DND-41 (cell line): ENCODE data around the gene PMS1.

Experiments
- ATAC-seq: fragments of 200-7000 bp; cut with Tn5 transposase; 3 replicates; pipeline ENCODE4 v1.9.1; 2021; ENCODE audit warnings: low read depth; ENCODE audit not compliant: insufficient read depth
- DNase-seq: peaks from one replicate; pipeline ENCODE4 v3.0.0-alpha.2; 2020
- H2AFZ ChIP-seq: 2 replicates; pipeline ENCODE4 v1.6.0; 2012; ENCODE audit warnings: low read depth, low read length
- H3K27ac ChIP-seq: 2 replicates; pipeline ENCODE4 v1.5.1; 2012; ENCODE audit warnings: low read length, inconsistent platforms
- H3K27me3 ChIP-seq: fragments of 200-600 bp; sonication (generic); 2 replicates; pipeline ENCODE4 v1.6.0; 2012; ENCODE audit warnings: low read length, mild to moderate bottlenecking, inconsistent platforms; ENCODE audit not compliant: insufficient read depth, poor library complexity
- H3K36me3 ChIP-seq: 2 replicates; pipeline ENCODE4 v1.5.1; 2012; ENCODE audit warnings: low read length, inconsistent platforms; ENCODE audit not compliant: insufficient read depth
- H3K4me1 ChIP-seq: 2 replicates; pipeline ENCODE4 v1.5.1; 2012; ENCODE audit warnings: mild to moderate bottlenecking, low read length; ENCODE audit not compliant: insufficient read depth
- H3K4me2 ChIP-seq: 2 replicates; pipeline ENCODE4 v1.6.0; 2012; ENCODE audit warnings: mild to moderate bottlenecking, moderate library complexity, low read length, inconsistent platforms; ENCODE audit not compliant: insufficient read depth
- H3K4me3 ChIP-seq, 2 experiments: fragments of 200-600 bp in 1 of 2; shearing (Covaris generic) in 1 of 2; 2 replicates each; pipeline ENCODE4 v1.5.1; 2012 to 2016; ENCODE audit warnings: inconsistent platforms in 2 of 2, low read length in 2 of 2, mild to moderate bottlenecking in 2 of 2, low read depth in 1 of 2, moderate library complexity in 1 of 2
- H3K79me2 ChIP-seq: 2 replicates; pipeline ENCODE4 v1.6.0; 2012; ENCODE audit warnings: low read length, inconsistent platforms; ENCODE audit not compliant: insufficient read depth
- H3K9ac ChIP-seq: 2 replicates; pipeline ENCODE4 v1.6.0; 2012; ENCODE audit warnings: low read depth, mild to moderate bottlenecking, inconsistent platforms, low read length, moderate library complexity
- H3K9me3 ChIP-seq: 2 replicates; pipeline ENCODE4 v1.5.1; 2012; ENCODE audit warnings: low read length, moderate library complexity, mild to moderate bottlenecking, inconsistent platforms; ENCODE audit not compliant: insufficient read depth, severe bottlenecking
- H4K20me1 ChIP-seq: 2 replicates; pipeline ENCODE4 v1.6.0; 2012; ENCODE audit warnings: low read length; ENCODE audit not compliant: insufficient read depth
- EZH2 ChIP-seq: IDR thresholded peaks from 3 replicates; pipeline ENCODE4 v1.6.1; 2012; ENCODE audit warnings: borderline replicate concordance, low read depth, mild to moderate bottlenecking, moderate library complexity, low read length, inconsistent platforms; ENCODE audit not compliant: severe bottlenecking
- TF ChIP-seq, protein P1 (sequence below): IDR thresholded peaks from 2 replicates; pipeline ENCODE4 v1.5.1; 2012; ENCODE audit warnings: borderline replicate concordance, low read length, moderate library complexity, mild to moderate bottlenecking; ENCODE audit not compliant: poor library complexity, severe bottlenecking; ENCODE audit errors: extremely low read depth

The PMS1 gene

DNA sequence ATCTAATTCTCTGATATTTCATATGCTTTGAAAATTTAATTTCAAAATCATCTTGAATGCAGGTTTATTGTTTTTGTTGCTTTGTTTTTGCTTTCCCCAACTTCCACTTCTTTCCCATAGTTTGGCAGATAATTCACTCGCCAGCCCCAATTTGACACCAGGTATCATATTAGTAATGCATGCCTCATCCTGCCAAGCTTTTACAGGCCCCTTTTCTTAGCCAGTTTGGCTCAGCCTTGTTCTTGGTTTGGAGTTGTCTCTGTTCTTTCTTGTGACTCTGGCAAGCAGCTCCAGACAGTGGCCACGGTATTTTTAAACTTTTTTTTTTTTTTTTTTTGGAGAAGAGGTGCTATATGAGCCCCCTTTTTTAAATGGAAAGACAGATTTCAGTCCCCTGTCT is 65.3 kb downstream of the PMS1 start:
- H3K9ac ChIP-seq = no peak overlapping the region
- no peaks in the 10 kb centered on the region for H3K9me3 ChIP-seq
- no peak overlapping the region for H3K27ac ChIP-seq
- H3K4me2 ChIP-seq = no peak overlapping the region
- no peak overlapping the region for H2AFZ ChIP-seq
- peaks cover 42% of the 10 kb centered on the region for H3K36me3 ChIP-seq
- no peak for TF ChIP-seq EZH2
- TF ChIP-seq, protein P1, sequence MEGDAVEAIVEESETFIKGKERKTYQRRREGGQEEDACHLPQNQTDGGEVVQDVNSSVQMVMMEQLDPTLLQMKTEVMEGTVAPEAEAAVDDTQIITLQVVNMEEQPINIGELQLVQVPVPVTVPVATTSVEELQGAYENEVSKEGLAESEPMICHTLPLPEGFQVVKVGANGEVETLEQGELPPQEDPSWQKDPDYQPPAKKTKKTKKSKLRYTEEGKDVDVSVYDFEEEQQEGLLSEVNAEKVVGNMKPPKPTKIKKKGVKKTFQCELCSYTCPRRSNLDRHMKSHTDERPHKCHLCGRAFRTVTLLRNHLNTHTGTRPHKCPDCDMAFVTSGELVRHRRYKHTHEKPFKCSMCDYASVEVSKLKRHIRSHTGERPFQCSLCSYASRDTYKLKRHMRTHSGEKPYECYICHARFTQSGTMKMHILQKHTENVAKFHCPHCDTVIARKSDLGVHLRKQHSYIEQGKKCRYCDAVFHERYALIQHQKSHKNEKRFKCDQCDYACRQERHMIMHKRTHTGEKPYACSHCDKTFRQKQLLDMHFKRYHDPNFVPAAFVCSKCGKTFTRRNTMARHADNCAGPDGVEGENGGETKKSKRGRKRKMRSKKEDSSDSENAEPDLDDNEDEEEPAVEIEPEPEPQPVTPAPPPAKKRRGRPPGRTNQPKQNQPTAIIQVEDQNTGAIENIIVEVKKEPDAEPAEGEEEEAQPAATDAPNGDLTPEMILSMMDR = no peak
- H3K27me3 ChIP-seq = no peaks in the 10 kb centered on the region
- no peaks in the 10 kb centered on the region for H4K20me1 ChIP-seq
- ATAC-seq (no peak), DNase-seq (no peak)
- no peak overlapping the region for H3K4me3 ChIP-seq
- H3K4me1 ChIP-seq = no peaks in the 10 kb centered on the region
- H3K79me2 ChIP-seq = no peaks in the 10 kb centered on the region

DNA sequence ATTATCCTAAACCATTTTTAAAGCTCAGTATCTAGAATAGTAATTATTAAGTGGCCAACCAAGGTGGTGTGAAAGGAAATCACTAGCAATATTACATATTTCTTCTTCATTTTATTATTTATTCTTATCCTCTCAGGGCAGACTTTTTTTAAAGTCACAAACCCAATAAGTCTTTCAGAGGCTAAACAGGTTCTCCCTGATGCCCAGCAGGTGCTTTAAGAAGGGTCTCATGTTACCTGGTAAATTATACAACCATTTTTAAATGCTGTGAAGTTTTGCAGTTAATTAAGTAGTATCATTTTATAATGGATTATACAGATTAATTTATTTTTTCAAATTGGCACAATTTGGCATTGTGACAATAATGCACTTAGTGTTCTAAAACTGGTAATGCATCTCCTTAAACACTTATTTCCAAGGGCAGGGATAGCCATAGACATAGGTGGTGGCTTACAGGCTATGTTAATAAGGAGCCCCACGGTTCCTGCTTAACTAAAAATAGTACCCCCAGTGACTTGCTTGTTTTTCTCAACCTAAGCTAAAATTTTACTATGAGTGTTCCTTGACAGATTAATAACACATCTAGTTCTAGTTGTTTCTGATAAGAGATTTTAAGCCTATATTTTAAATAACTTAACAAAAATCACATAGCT is 67.0 kb downstream of the PMS1 start:
- Histone ChIP-seq H3K79me2 (no peaks in the 10 kb centered on the region), H3K4me1 (no peaks in the 10 kb centered on the region), H4K20me1 (no peaks in the 10 kb centered on the region), H3K9ac (no peak overlapping the region), H3K27me3 (no peaks in the 10 kb centered on the region), H3K4me3 (no peak overlapping the region), H3K27ac (no peak overlapping the region), H3K4me2 (no peak overlapping the region), H3K9me3 (no peaks in the 10 kb centered on the region), H3K36me3 (peaks cover 46% of the 10 kb centered on the region), H2AFZ (no peak overlapping the region)
- no peak for DNase-seq
- no peak for TF ChIP-seq EZH2
- TF ChIP-seq, protein P1 = no peak
- no peak for ATAC-seq

GRCh38 chr2:189854187-189854586 is 69.9 kb downstream of the PMS1 start:
- Histone ChIP-seq H3K27me3 (no peaks in the 10 kb centered on the region), H3K9me3 (no peaks in the 10 kb centered on the region), H3K4me3 (no peak overlapping the region), H2AFZ (no peak overlapping the region), H4K20me1 (no peaks in the 10 kb centered on the region), H3K9ac (no peak overlapping the region), H3K79me2 (no peaks in the 10 kb centered on the region), H3K27ac (no peak overlapping the region), H3K4me2 (no peak overlapping the region), H3K36me3 (peaks cover 39% of the 10 kb centered on the region; the same call in 1 of the 2 replicates), H3K4me1 (no peaks in the 10 kb centered on the region)
- DNase-seq (no peak), ATAC-seq (no peak)
- no peak for TF ChIP-seq EZH2
- TF ChIP-seq, protein P1 = no peak

DNA sequence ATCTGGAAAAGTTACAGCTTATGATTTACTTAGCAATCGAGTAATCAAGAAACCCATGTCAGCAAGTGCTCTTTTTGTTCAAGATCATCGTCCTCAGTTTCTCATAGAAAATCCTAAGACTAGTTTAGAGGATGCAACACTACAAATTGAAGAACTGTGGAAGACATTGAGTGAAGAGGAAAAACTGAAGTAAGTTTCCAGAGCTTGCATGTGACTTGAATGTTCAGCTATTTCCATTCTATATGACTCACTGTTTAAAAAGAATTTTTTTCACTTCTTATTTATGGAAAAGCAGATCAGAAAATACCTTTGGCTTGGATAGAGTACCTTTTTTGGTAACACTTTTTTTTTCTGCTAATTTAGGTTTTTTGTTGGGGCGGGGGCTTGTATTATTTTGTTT is 70.7 kb downstream of the PMS1 start:
- H3K27me3 ChIP-seq = no peaks in the 10 kb centered on the region
- TF ChIP-seq, protein P1 = no peak
- TF ChIP-seq EZH2 = no peak
- no peaks in the 10 kb centered on the region for H3K4me1 ChIP-seq
- H3K36me3 ChIP-seq = peaks cover 40% of the 10 kb centered on the region; the same call in 1 of the 2 replicates
- no peak overlapping the region for H3K4me2 ChIP-seq
- no peaks in the 10 kb centered on the region for H4K20me1 ChIP-seq
- H2AFZ ChIP-seq = no peak overlapping the region
- ATAC-seq = no peak
- no peak overlapping the region for H3K9ac ChIP-seq
- H3K79me2 ChIP-seq = no peaks in the 10 kb centered on the region
- no peak for DNase-seq
- H3K27ac ChIP-seq = no peak overlapping the region
- H3K9me3 ChIP-seq = no peaks in the 10 kb centered on the region
- H3K4me3 ChIP-seq = no peak overlapping the region
